ENCODE measurements around the gene TMA7. TPM values are rescaled to one million over a fixed set of nuclear protein-coding genes. Genes with fewer than 3 reads are reported as not detected.

The TMA7 gene
- total and polyA plus RNA-seq, 2 of the 13 experiments (the other 11 are each of a cell fraction or from before 2014, with no cell fraction given) = 100 to 486 TPM

- TF ChIP-seq SP140L (CRISPR knock-in tag; IDR thresholded peaks at IDR 0.05; ENCODE audit: borderline replicate concordance) (no peak), MBD4 (IDR thresholded peaks at IDR 0.05; ENCODE audit: borderline replicate concordance, low read length) (no peak), ZMYM4 (CRISPR knock-in tag; IDR thresholded peaks at IDR 0.05) (peak; percentile 78; the same call in 1 of the 2 replicates), MXD4 (CRISPR knock-in tag; IDR thresholded peaks at IDR 0.05) (peak; percentile 97), POGZ (CRISPR knock-in tag; IDR thresholded peaks at IDR 0.05) (peak; percentile 89), KLF9 (CRISPR knock-in tag; IDR thresholded peaks at IDR 0.05; ENCODE audit: low read depth) (peak; percentile 73; the same call in 1 of the 2 replicates), NR2F6 (IDR thresholded peaks at IDR 0.05) (no peak), NR2F6 (CRISPR knock-in tag; IDR thresholded peaks at IDR 0.05) (peak; percentile 33; the same call in 1 of the 2 replicates), FIP1L1 (IDR thresholded peaks at IDR 0.05; ENCODE audit: borderline replicate concordance, insufficient read depth, low read depth, low read length) (no peak), HDAC1 (CRISPR knock-in tag; IDR thresholded peaks at IDR 0.05) (peak; percentile 94), SOX6 (IDR thresholded peaks at IDR 0.05) (no peak), SOX6 (CRISPR knock-in tag; IDR thresholded peaks at IDR 0.05) (peak; percentile 53), RARG (CRISPR knock-in tag; IDR thresholded peaks at IDR 0.05; ENCODE audit: low read depth) (0 out of 2 replicates have a peak, but pooled peaks have one; percentile 13), NONO (IDR thresholded peaks at IDR 0.05) (no peak), NONO (CRISPR knock-in tag; conservative IDR thresholded peaks at IDR 0.05) (peak; percentile 91), TGIF2 (CRISPR knock-in tag; IDR thresholded peaks at IDR 0.05) (peak; percentile 42; the same call in 1 of the 2 replicates), FOXK1 (CRISPR knock-in tag; IDR thresholded peaks at IDR 0.05; ENCODE audit: borderline replicate concordance, low read depth) (peak; percentile 75; the same call in 1 of the 2 replicates), ZNF800 (CRISPR knock-in tag; IDR thresholded peaks at IDR 0.05) (0 out of 2 replicates have a peak, but pooled peaks have one; percentile 15), MED13 (CRISPR knock-in tag; IDR thresholded peaks at IDR 0.05) (peak; percentile 75; the same call in 1 of the 2 replicates), ARHGAP35 (CRISPR knock-in tag; IDR thresholded peaks at IDR 0.05; ENCODE audit: borderline replicate concordance) (peak; percentile 94), TOPORS (CRISPR knock-in tag; IDR thresholded peaks at IDR 0.05) (no peak), AKAP8 (CRISPR knock-in tag; IDR thresholded peaks at IDR 0.05) (peak; percentile 72; the same call in 1 of the 2 replicates), FUBP1 (CRISPR knock-in tag; IDR thresholded peaks at IDR 0.05; ENCODE audit: borderline replicate concordance) (no peak)
- TF ChIP-seq, protein P1, sequence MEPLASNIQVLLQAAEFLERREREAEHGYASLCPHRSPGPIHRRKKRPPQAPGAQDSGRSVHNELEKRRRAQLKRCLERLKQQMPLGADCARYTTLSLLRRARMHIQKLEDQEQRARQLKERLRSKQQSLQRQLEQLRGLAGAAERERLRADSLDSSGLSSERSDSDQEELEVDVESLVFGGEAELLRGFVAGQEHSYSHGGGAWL (CRISPR knock-in tag; IDR thresholded peaks at IDR 0.05) = peak; percentile 76; the same call in 1 of the 2 replicates
- TF ChIP-seq, protein P2, sequence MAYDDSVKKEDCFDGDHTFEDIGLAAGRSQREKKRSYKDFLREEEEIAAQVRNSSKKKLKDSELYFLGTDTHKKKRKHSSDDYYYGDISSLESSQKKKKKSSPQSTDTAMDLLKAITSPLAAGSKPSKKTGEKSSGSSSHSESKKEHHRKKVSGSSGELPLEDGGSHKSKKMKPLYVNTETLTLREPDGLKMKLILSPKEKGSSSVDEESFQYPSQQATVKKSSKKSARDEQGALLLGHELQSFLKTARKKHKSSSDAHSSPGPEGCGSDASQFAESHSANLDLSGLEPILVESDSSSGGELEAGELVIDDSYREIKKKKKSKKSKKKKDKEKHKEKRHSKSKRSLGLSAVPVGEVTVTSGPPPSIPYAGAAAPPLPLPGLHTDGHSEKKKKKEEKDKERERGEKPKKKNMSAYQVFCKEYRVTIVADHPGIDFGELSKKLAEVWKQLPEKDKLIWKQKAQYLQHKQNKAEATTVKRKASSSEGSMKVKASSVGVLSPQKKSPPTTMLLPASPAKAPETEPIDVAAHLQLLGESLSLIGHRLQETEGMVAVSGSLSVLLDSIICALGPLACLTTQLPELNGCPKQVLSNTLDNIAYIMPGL (CRISPR knock-in tag; IDR thresholded peaks at IDR 0.05; ENCODE audit: borderline replicate concordance in 1 of 2, low read depth in 1 of 2) = peak; percentile 70 to 74
Observed at GRCh38 chr3:48446425-48447193, 6.6 kb downstream of the TMA7 start, which contains the start of gene ATRIP (continued).
